Dermis blood vessel endothelial cell (primary cell): ENCODE measurements around the gene NEK4. TPM values are rescaled to one million over a fixed set of nuclear protein-coding genes. Genes with fewer than 3 reads are reported as not detected.

Experiments used
- DNase-seq: peaks from one replicate; pipeline ENCODE4 v3.0.0; 2010
- total RNA-seq: library from RNA; depleted of rRNA; stranded (reverse); fragments of >200 nt; gene quantifications from 2 replicates; pipeline ENCODE4 v1.2.3, GENCODE V29; 2014

The NEK4 gene
- 14.3 and 18.7 TPM in 2 replicates for total RNA-seq

DNA sequence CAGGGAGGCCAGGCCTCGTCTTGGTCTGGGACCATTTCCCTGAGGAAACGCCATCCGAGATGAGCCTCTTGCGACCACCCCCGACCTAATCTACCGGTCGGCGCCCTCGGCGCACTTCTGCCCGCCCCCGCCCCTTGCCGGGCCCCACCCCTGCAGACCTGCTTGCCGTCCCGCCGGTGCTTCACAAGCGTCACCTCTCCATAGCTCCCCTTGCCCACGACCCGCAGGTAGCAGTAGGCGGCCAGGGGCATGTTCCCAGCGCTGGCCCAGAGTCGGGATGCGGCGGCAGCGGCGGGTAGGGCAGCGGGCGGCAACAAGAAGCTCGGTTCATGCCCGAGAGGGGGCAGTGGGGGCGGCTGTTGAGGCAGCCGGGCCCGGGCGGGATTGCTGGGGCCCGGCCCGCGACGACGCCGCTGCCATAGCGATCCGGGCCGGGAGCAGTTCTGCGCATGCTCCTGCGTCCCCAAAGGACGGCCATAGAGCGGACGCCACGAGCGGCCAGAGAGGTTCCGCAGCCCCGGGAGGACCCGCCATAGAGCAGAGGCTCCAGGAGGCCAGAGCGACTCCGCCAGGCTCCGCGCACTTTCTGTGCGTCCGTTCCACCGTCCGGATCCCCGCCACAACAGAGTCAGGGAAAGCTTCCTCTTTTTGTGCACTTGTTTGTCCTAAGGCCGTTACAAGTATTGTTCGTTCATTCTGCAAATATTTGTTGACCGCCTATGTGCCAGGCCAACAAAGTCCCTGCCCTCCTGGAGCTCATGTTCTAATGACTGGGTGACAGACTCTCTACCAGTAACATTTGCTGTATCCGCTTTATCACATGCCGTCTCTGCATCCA is at the start of gene NEK4:
TSS of gene NEK4 (minus strand) at position 445 of the 838 bp plus-strand sequence. CDS start at position 251, 194 bp downstream.
- DNase-seq, result peak; percentile 95

DNA sequence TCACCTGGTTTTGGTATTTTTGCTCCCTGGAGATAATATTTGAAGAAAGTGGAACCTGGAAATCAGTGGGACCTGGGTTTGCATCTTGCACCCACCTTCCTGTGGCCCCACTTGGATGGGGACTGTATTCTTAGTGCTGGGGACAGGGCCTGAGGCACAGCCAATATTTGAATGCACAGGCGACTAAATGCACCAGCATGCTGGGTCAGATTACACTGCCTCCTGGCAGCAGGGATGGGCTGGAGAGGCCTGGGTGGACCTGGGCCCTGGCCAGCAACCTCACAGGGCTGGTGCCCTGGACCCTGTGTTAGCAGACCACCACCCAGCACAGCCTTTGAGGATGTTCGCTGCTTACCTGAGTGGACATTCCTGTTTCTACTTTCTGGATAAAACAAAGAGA is 49.2 kb upstream of the NEK4 start:
- no peak for DNase-seq

DNA sequence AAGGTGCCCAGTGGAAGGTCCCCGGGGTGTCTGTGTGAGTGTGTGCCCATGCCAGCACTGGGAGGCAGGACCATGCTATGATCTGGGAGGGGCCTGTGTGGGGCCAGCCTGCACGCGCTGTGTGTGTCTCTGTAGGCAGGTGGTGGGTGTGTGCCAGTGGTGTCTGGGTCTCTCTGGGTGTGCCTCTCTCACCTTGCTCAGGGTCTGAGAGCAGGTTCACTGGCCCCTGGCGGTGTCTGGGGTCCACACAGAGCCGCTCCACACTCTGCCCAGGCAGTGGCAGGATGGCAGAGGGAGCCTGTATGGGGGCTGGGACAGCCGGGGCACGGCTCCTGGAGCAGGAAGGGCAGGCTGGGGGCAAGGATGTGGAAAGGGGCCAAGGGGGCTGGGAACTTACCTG is 47.1 kb upstream of the NEK4 start:
- DNase-seq, result no peak

DNA sequence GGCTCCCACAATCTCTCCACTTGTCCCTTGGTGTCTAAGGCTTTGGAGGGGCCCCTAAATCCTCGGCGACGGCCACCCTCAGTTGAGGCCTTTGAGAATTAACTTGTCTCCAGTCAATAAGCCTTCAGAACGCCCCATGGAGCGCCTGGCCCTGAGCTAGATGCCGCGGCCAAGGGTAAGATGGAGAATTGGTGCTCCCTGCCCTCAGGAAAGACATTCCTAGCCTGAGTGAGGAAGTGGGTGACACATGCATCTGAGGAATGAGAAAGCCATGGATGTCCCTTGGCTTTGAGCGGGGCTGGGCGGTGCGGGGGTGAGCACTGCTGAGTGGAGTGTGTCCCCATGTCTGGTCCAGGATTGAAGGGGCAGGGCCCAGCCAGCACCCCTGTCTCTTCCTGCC is 46.5 kb upstream of the NEK4 start:
- DNase-seq, result no peak

DNA sequence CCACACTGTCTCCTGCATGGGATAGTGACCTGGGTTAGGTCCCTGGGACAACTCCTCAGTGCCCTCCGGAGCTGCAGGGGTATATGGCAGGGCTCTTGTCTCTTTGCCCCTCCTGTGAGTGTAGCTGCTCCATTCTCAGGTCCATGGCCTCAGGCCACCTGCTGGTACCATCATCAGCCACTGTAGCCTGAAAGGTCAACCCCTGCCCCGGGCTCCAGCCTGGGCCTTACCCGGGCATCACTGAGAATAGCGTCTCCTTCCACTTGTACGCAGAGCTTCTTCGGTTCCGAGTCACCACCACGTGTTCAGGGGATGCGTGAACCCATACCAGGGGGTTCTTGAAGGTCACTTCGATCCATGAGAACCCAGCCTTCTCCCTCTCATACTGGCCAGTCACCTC is 45.9 kb upstream of the NEK4 start:
- no peak for DNase-seq

DNA sequence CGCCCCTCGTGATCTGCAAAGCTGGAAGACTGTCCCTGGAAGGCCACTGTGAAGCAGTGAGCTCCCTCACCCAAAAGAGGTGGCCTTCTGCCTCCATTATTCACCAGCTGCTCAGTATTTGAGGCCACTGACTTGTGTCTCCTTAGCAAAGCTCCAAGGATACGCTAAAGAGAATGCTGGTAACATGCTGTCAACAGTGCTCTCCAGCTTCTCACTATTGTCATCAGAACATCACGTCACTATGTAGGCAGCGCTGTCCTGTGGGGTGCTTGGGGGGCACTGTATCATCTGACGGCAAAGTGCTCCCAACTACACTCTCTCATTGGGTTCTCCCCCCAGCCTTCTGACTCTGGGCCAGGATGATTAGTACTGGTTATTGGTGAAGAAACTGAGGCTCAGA is 45.5 kb upstream of the NEK4 start:
- no peak for DNase-seq

DNA sequence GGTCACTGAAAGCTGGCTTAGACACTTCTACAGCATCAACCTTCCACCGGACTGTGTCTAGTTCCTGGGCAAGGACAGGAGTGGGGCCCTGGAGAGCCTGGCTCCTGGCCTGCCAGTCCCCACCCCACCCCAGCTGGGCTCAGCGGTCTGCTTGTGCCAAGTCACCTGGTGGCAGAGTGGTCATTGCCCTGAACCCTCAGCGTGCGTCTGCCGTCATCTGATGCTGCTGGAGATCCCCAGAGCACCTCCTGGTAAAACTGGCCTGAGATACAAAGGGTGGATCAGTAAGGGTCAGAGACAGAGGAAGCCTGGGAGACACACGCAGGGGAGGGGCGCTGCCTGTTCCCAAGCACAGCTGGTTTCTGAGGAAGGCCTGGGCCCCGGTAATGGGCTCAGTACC is 43.1 kb upstream of the NEK4 start:
- DNase-seq, result no peak

DNA sequence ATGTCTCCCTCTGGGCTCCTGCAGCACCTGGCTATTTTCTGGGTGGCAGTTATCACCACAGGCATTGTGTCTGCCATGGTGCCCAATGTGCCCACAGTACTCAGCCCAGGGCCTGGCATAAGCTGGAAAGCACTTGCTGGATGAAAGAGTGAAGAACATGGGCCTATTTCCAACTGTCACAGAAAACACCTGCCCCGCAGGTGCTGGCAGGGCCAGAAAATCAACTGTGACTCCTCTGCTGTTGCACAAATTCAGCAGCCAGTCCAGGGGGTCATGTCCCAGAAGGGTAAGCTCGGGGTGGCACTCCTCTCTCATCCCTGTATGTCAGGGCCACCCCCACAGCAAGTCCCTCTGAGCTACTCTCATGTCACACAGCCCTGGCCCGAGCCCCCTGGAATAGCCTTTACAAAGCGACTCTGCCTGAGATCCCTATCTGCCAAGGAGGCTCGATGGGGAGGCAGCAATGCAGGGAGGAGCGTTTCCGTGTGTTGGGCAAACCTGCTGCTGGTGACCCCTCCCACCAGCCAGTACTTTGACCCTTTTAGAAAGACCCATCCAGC is 40.8 kb upstream of the NEK4 start:
- no peak for DNase-seq

DNA sequence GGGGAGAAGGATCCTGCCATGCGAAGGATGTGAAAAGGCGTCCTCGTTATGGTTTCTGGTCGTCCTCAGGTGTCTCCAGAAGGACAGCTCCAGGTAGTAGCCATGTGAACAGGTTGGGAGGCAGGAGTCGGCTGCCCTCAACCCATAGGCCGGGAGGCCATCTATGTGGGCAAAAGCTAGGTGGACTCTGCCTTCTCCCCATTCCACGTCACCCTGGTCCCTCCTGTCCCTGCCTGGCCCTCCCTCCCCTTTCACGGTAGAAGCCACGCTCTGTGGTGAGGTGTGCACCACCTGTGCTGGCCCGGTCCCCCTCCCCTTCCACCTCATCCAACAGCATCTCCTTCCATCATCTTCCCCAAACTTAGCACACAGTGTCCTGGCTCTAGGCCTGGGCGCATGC is 40.2 kb upstream of the NEK4 start:
- DNase-seq, result no peak

DNA sequence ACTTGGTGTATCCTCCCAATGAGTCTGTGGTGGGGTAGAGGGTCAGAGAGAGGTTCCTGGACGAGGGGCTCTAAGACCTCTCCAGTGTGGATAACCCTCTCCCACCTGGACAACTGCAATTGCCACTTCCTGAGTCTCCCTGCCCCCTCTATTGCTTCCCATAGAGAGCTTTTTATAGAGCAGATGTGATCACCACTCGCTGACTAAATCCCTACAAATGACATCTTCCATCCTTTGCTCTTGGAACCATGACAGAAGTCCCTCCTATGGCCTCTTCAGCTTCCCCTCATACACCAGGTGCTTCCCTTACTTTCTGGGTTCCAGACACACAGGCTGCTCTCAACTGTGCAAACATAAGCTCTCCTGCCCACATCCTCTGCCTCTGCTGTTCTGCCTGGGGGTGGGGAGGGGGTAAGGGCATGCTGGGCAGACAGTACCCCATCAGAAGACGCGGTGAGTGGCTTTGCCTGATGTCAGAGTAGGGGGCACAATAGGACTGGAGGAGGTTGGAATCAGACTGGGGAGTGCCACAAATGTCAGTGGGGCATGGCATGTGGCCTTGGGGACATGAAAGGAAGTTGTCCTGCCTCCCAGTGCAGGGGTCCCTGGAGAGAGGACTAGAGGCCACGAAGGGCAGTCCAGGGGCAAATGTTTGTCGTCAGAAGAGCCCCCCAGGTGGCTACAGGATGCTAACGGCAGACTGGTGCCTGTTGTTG is 39.1 kb upstream of the NEK4 start:
- peak; percentile 28 for DNase-seq

DNA sequence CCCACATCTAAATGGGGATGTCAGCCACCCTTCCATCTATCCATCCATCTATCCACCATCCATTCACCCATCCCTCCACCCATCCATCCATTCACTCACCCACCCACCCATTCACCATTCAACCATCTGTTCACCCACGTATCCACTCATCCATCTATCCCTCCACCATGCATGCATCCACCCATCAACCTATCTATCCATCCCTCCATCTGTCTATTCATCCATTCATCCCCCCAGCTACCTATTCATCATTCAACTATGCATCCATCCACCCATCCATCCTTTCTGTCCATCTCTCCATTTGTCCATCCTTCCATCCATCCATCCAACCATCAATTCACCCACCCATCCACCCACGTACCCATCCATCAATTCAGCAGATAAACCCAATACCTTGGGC is 38.4 kb upstream of the NEK4 start:
- DNase-seq, result no peak

DNA sequence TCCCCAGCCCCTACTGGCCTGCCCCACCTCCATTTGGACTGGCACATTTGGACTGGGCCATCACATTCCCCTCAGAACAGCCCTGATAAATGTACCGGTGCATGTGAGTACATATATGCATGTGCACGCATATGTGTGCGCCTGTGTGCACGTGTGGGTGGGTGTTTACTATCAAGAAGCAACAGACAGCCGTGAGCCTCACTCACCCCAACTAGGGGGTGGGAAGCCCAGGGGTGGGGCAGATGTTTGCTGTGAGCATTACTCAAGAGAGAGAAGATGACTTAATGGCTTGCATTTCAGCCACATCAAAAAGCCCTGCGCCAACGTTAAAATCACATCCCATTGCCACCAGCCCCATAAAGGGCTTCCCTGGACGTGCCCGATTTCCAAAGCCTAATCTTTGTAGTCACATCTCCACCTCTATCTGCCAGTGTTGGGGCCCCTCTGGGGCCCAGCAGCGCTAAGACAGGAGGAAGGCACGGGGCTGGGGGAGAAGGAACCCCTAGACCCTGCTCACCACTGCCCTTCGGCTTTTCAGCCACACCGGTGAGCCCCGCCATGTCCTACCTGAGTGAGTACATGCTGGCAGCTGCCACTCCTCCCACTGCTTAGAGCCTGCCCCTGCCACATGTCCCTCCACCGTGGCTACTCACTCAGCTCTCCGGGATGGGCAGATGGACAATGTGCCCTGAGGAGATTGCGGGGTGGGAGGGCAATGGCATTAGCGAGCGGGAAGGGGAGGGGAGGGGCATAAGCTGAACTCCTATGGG is 34.7 kb upstream of the NEK4 start:
- no peak for DNase-seq

DNA sequence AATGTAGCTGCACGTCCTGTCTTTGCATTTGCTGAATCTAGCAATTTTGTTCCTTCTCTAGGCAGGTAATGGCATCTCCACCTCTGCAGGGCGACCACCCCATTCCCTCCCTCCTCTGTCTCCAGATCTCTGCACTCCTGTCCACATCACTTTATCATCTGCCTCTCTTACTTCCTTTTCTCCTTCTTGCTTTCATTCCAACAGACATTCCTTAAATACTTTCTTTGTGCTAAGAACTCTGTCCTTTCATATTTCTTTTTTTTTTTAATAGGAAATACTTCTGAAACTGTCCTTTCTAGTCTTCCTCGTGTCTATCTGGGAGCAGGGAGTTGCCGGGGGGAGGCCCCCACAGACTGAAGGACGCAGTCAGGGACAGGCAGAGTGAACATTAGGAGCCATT is 31.1 kb upstream of the NEK4 start:
- DNase-seq, result no peak

DNA sequence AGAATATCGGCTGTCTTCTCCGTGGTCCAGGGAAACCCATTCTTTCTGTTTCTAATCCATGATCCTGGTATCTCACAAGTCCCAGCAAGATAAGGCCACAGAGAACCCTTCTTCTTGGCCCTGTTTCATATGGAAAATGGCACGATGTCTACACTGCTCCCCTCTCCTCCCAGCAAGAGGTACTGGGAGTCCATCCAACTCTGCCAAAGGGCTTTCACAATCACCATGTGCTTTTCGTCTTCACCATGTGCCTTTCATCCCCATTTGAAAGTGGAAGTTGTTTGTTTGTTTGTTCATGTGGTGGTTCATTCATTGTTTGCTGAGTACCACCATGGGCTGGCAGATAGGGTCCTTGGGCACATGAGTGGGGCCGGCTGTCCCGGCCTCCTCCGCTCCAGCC is 29.3 kb upstream of the NEK4 start:
- no peak for DNase-seq

DNA sequence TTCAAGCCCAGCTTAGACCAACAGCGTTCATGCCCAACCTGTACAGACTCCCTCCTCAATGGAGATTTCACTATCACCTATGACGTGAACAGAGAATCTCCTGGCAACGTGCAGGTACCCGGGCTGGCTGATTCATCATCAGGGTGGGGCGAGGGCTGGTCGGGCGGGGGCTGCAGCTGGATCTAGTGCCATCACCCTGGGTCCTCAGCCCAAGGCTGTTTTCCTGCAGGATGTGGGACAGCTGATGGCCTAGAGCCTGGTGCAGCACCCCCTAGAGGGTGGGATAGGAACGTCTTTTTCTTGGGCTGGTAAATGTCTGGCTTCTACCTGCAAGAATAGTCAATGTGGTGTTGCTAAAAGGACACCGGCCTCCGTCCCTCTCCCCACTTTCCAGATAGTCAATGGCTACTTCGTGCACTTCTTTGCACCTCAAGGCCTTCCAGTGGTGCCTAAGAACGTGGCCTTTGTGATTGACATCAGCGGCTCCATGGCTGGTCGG is 28.3 kb upstream of the NEK4 start:
- DNase-seq, result peak; percentile 48

DNA sequence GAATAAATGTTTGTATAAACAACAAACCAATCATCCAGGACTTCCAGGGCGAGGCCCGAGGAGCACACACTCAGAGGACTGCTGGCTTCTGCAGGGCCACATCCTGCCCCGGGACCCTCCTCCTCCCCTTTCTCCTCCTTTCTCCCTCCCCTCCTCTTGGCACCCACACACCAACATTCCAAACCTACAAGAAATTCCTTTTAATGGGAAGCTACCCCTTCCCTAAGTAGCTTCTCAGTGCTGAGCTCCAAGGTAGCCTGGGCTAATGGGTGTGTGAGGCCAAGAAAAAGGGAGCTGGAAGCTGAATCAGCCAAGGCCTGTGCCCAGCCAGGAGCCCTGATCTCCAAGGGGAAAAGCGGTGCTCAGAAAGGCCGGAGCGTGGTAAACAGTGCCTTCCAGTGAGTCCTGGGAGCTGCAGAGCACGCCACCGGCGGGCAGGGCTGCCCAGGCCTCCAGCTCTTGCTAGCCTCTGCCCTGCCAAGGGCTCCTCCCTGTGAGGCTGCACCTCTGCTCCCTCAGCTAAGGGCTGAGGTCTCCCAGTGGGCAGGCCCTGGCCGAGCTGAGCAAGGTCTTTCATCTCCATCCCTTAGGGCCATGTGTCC is 27.7 kb upstream of the NEK4 start:
- no peak for DNase-seq

DNA sequence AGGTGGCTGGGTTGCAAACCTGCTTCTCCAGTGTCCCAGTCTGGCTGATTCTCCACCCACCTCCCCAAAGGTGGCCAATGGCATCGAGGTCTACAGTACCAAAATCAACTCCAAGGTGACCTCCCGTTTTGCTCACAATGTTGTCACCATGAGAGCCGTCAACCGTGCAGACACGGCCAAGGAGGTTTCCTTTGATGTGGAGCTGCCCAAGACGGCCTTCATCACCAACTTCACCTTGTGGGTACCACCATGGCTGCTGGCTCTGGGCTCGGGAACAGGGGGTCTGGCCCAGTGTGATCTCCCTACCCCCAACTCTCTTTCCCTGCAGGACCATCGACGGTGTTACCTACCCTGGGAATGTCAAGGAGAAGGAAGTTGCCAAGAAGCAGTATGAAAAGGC is 25.7 kb upstream of the NEK4 start:
- DNase-seq, result no peak

DNA sequence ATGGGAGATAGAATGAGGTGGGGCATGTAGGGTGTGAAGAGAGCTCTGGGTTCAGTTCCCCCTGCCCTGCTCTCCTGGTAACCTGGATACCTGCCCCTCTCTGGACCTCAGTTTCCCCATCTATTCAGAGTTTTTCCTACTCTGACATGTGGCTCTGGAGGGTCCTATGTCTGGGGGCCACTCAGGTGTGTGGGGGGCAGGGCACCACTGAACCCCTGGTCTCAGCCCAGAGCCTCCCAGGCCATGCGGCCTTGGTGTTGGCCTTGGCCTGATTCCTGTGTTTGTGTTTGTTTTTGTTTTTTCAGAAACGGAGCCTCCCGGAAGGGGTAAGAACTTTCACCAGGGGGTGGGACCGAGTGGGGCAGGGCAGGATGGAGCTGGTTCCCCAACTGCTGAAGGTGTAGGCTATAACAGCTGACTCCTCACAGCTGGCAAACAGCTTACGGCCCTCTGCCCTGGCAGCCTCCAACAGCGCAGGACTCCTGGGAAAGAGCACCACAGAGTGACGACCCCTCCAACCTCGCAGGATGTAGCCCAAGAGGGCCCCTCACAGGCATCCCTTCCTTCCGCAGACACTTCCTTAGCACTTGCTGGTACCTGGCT is 24.7 kb upstream of the NEK4 start:
- no peak for DNase-seq

DNA sequence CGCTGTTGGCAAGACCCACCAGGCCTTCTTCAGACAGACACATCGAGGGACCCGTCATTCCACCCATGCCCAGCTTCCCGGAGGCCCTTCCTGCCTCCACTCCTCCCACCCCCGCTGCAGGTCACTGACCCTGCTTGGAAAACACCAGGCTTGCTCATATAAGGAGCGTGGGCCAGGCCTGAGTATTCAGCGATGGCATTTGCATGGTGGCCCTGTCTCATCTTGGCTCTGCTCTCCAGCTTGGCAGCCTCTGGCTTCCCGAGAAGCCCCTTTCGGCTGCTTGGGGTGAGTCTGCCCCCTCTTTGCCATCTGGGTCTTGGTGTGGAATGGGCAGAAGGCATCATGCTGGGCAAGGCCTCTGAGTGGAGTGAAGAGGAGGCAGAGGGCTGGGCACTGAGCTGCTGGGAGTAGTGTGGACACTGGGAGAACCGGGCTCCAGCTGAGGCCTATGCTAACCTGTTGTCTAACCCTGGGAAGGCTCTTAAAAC is 23.9 kb upstream of the NEK4 start, which contains the start of gene ITIH3:
TSS of gene ITIH3 (plus strand) at position 185 of the 488 bp plus-strand sequence. CDS start at position 193, 8 bp downstream.
- DNase-seq, result peak; percentile 11

DNA sequence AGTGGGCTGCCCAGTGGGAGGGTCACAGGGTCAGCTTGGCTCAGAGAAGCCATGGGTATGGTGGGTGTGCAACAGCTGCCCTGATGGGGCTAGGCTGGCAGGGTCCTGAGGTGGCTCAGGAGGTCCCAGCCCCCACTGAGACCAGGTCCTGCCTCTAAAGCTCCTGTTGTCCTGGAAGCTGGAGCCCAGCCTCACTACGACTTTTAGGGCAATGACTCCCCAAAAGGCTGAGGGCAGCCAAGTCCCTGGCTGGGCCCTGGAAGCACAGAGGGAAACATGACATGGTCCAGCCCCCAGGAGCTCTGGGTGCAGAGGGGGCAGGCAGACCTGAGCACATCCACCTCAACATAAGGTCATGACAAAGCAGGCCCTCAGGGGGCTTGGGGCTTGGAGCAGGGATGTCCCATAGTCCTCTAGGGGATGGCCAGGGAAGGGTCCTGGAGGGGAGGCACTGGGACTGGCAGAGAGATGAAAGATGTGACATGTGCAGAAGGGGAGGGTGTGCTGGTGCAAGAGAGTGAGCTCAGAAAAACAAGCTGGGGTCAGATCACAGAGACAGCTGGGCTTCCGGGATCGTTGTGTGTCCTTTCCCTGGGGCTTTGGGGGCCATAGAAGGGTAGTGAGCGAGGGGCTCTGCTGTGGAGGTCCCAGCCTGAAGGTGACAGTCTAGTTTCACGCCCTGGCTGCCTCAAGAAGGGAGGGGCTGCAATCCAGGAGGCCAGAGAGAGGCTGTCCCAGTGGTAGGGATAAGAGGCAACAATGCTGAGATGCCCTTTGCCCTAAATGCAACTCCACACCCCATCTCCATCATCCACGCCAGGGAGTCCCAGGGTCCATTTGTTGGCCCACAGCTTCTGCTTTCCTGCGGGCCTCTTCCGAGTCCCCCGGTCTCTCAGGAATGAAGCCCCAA is 23.2 kb upstream of the NEK4 start:
- DNase-seq, result no peak
